HG02852 (cell line): ENCODE data around the gene RAD23A.

ENCODE experiments used
- ATAC-seq: cut with Tn5 transposase; IDR thresholded peaks from one replicate; pipeline ENCODE4 v1.9.1; 2021; ENCODE audit warnings: mild to moderate bottlenecking, moderate library complexity; ENCODE audit not compliant: unreplicated experiment

RAD23A gene

DNA sequence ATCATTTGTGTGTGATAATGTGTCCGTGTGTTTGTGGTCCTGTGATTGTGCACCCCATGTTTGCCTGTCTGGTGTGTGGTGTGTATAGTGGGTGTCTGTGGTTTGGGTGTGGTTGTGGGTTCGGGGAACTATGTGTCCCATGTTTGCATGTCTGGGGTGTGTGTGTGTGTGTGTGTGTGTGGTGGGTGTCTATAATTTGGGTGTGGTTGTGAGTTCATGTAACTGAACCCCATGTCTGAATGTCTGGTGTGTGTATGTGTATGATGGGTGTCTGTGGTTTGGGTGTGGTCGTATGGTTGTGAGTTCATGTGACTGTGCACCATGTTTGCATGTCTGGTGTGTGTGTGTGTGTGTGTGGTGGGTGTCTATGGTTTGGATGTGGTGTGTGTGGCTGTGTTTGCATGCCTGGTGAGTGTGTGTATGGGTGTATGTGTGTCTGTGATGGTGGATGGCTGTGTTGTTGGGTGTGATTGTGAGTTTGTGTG lies 38.5 kb downstream of the RAD23A start:
- no peak for ATAC-seq

DNA sequence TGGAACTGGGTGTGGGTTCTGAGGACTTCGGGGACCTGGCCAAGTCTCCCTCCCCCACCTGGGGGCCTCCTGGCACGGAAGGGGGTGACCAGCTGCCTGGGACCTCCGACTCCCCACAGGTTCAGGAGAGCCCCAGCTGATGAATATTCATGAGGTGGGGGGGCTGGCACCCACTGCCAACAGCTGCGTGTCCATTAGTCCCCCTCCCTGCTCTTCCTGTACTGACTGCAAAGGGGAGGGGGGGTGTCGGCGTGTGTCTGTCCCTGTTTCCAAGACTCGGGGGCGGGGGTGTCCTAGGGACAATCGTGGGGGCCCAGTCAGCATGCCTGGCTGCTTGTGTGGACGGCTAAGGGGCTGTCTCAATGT lies 39.0 kb downstream of the RAD23A start:
- no peak for ATAC-seq

DNA sequence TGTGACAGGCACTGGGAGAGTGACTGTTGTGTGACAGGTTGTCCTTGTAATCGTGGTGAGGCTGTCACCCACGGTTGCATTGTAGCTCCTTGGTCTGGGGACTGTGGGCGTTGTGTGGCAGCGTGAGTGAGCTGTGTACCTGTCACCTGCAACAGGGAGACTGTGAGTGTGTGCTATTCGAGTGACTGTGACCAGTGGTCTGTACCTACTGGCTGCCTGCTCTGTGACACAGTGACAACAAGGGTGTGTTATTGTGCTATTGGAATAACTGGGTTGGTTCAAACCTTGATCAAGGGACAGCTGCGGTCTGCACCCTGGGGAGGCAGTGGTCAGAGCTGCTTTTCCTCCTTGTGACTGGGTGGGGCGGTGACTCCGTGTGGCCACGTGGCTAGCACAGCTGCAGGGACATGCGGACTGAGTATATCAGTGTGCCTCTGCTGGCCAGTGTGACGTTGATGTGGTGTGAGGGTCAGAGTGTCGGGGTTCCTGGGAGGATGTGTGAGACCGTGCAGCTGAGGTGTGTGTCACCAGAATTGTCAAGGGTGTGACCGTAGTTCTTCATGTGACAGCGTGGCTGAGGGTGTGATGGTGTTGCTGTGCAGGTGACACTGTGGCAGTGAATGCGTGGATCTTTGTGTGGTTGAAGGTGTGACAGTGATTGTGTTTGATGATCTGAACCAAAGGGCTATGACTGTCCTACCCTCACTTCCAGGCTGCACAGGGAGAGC lies 39.6 kb downstream of the RAD23A start:
- ATAC-seq, result no peak

DNA sequence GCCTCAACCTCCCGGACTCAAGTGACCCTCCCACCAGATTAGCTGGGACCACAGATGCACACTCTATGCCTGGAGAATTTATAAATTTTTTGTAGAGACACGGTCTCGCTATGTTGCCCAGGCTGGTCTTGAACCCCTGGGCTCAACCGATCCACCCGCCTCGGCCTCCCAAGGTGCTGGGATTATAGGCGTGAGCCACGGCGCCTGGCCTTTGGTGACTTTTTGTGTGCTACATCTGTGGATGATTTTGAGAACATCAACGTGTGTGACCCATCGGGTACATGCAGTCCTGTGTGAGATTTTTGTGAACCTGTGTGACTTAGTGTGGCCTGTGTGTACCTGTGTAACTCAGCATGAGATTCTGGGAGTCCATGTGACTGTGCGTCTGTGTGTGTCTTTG lies 41.1 kb downstream of the RAD23A start:
- ATAC-seq, result no peak

DNA sequence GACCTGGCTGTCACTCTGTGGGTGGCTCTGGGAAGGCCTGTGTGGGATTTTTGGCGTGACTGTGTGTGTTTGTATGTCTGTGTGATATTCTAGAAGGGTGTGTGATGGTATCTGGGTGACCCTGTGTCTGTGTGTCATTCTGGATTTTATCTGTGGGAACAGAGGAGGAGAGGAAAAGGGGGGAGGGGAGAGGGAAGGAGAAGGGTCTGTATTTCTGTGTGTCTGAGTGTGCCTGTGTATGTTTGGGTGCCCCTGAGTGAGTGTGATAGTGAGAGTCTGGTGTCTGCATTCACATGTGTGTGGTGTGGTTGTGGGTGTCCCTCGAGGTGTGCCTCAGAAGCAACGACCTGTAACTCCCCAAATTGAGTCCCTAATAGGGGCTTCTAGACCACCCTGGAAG lies 41.5 kb downstream of the RAD23A start:
- no peak for ATAC-seq

- ATAC-seq, result no peak
Measured at GRCh38 chr19:12987781-12988180, 42.1 kb downstream of the RAD23A start.

DNA sequence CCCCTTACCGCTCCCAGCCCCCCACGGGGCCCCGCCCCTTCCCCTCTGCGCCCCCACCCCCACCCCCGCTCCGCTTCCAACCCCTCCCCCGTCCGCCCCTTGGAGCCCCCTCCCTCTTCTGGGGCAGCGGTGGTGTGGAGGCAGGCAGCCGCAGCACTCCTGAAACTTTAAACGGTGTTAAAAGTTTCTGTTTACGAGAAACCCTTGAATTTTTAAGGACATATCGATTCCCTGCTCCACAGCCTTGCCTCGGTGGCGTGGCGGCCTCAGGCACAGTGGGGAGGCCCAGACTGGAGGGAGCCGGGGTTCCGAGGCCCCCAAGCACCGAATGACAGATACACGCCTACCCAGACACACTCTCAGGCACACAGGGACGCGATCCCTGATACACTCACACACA lies 44.8 kb downstream of the RAD23A start:
- no peak for ATAC-seq

DNA sequence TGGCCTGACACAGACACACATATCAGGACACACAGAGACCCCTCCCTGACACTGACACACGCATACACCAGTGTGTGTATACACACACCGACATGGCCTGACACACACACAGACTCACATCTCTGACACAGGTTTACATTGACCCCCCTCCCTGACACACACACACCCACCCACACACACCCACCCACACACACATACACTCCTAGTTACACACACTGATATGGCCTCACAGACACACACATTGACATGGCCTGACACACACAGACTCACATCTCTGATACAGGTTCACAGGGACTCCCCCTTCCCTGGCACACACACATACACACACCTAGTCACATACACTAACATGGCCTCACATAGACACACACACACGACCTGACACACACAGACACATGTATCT lies 45.2 kb downstream of the RAD23A start:
- no peak for ATAC-seq

GRCh38 chr19:12991296-12991695 lies 45.6 kb downstream of the RAD23A start:
- ATAC-seq, result no peak

DNA sequence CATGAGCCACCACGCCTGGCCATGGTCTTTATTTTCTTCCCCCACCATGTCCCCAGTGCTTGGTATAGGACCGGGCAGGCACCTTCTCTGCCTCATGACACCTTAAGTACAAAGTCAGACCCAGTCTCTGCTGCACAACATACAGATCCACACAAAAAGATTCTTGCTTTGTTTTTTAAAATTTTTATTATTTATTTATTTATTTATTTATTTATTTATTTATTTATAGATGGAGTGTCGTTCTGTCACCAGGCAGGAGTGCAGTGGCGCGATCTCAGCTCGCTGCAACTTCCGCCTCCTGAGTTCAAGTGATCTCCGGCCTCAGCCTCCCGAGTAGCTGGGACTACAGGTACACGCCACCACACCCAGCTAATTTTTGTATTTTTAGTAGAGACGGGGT lies 47.1 kb downstream of the RAD23A start:
- ATAC-seq, result no peak

DNA sequence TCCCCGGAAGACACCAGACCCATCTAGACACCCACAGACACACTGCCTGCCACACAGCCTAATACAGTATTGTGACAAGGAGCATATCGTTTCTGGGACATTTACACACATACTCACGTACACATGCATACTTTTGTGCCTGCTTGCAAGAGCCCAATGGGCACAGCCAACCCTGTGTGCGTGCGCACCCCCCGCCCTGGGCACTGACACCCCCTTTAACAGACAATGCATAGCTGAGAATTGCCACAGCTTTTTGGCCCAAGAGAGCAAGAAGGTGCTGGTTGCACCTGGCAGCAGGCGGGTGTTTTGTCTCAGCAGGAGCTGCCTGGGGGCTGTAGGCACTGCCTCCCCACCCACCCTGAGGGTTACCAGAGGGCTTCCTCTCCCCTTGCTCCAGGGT lies 47.9 kb downstream of the RAD23A start:
- no peak for ATAC-seq

GRCh38 chr19:12994701-12995595 lies 49.3 kb downstream of the RAD23A start, which contains the start of gene NFIX:
NFIX (plus strand) TSS chr19:12995475; CDS start chr19:12995838, 363 bp downstream.
- no peak for ATAC-seq

DNA sequence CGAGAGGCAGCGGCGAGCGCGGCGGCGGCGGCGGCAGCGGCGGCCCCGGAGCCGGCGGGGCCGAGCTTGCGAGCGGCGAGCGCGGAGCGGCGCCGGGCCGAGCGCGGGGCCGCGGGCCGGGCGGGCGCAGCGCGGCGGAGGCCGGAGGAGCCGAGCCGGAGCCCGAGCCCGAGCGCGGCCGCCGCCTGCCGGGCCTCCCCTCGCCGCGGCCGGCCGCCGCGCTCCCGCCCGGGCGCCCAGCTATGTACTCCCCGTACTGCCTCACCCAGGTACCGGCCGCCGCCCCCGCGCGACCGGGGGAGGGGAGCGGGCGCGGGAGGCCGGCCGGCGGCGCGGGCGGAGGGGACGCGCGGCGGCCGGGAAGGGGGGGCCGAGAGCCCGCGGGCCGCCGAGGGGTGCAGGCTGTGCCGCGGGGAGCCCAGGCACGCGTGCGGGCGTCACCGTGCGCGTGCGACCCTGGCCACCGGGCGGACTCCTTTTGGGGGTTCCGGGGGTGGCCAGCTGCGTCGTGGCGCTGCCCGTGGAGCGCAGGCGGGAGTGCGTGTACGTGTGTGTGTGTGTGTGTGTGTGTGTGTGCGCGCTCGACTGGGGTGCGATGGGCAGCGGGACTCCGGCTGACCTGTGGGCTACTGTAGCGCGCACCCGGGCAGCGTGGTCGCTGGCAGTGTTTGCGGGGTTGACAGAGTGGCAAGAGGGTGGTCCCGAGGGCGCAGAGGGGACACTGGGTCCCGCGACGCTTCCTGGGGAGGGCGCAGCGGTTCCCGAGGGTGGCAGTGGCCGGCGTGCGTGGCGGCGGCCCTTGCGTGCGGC lies 50.1 kb downstream of the RAD23A start:
- no peak for ATAC-seq

GRCh38 chr19:12996406-12997094 lies 50.9 kb downstream of the RAD23A start:
- ATAC-seq, result no peak

DNA sequence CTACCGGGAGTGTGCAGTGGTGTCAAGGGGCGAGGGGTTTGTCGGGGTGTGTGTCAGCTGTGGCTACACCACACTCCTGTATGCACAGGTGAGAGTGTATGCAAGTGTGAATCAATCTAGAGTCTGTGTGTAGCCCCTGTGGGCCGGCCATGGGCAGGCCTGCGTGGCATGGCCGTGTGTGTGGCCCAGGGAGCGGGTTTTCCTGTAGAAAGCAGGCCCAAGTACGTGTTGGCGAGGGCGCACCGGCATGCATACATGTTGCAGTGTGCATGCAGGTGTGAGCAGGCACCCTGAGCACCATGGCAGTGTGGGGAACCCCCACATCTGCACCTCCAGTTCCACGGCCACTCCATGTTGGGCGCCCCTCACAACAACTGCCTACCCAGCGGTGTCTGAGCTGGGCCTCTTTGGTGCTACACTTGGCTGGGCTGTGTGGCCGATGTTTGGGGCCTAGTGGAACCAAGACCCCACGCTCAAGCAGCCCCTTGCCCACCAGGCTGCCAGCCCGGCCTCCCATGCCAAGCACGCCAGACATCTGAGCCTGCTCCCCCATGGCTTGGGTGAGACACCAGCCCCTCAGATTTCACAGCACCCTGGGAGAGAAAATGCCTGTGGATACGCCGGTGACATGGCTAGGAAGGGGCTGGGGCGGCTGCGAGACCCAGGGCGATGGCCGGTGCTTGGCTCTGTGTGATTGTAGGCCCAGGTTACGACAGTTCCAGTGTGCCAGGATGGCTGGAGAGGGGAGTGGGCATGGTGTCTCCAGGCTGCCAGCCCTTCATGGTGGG lies 51.7 kb downstream of the RAD23A start:
- no peak for ATAC-seq

DNA sequence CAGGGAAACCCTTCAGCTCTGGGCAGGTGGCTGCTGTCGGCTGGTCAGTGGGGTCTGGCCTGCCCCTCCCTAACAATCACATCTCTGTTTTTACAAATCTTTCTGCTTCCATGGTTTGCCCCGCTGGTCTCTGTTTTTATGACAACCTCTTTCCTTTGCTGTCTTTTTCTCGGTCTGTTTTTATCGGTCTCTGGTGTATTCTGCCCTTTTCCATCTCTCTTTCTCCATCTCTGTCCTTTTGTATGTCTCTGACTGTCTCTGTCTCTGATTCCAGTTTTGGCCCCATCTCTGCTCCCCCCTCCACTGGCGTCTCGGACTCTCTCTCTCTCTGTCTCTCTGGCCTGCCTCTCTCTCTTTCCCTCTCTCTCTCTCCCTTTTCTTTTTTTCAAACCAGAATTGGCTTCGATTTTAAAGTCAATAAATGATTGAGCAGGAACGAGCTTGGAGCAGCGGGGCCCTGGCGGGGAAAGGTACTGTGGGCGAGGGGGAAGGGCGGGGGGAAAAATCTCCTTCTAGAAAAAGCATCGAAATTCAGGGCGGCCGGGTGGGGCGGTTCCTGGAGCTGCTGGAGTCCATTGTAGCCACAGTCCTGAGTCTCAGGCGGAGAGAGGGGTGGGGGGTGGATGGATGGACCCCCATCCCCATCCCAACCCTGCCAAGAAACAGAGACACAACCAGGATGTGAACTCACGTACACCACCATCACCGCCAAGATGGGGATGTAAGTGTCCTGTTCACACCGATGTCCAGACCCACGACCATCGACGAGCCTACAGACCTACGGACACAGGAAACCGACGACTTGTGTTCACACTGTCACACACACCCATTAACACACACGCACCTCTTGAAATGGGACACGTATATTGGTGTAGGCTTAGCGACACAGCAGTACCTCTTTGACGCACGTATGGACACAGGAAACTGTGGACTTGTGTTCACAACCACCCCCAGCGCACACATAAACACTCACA lies 52.6 kb downstream of the RAD23A start:
- no peak for ATAC-seq

- ATAC-seq, result no peak
Measured at GRCh38 chr19:13001166-13001501, 55.5 kb downstream of the RAD23A start.

GRCh38 chr19:13001502-13002165 lies 56.0 kb downstream of the RAD23A start:
- ATAC-seq, result no peak
